ENCODE data around the gene ZDHHC19. TPM values are rescaled to one million over a fixed set of nuclear protein-coding genes. Genes with fewer than 3 reads are reported as not detected.

The ZDHHC19 gene
- total and polyA plus RNA-seq, 11 donors, result 0.30 TPM; not detected in 10

- DNase-seq (no peak), ATAC-seq (no peak)
- no peaks in the 10 kb centered on the region for H3K36me3 ChIP-seq
- intact Hi-C loops (cut with DNase I), result no loop called here
- H3K4me1 ChIP-seq, result peaks cover 0 to 35% (median 0%) of the 10 kb centered on the region in 12 donors
- TF ChIP-seq CTCF (IDR thresholded peaks at IDR 0.05) (no peak), POLR2A (IDR thresholded peaks at IDR 0.05) (no peak)
- no peaks in the 10 kb centered on the region for H3K9me3 ChIP-seq
- WGBS, 4 donors, result 72 to 85% (median 79%) methylated on average over 10 of the region's 10 CpGs
- H3K4me3 ChIP-seq, result no peak overlapping the region
- H3K27ac ChIP-seq, result peak overlapping the region in 1 of 12 donors; percentile 2
- no peaks in the 10 kb centered on the region for H3K27me3 ChIP-seq
Observed at GRCh38 chr3:196181127-196181546, 30.1 kb downstream of the ZDHHC19 start.

GRCh38 chr3:196180346-196180745 lies 30.9 kb downstream of the ZDHHC19 start:
- DNase-seq, result no peak
- TF ChIP-seq POLR2A (IDR thresholded peaks at IDR 0.05), result no peak
- TF ChIP-seq CTCF (IDR thresholded peaks at IDR 0.05), result no peak
- intact Hi-C loops (cut with DNase I), result no loop called here

GRCh38 chr3:196179380-196180308 lies 31.6 kb downstream of the ZDHHC19 start:
- TF ChIP-seq POLR2A (IDR thresholded peaks at IDR 0.05) (no peak), CTCF (IDR thresholded peaks at IDR 0.05) (no peak)
- Histone ChIP-seq H3K4me1 (peaks cover 0 to 35% (median 0%) of the 10 kb centered on the region in 12 donors), H3K9me3 (no peaks in the 10 kb centered on the region), H3K27me3 (no peaks in the 10 kb centered on the region), H3K4me3 (peak overlapping the region in 1 of 12 donors; percentile 28), H3K36me3 (no peaks in the 10 kb centered on the region), H3K27ac (peak overlapping the region in 1 of 12 donors; percentile 84)
- DNase-seq, result no peak
- WGBS, 4 donors, result 47 to 67% (median 52%) methylated on average over 22 to 24 of the region's 24 CpGs
- intact Hi-C loops (cut with DNase I), result no loop called here
- peak; percentile 35 to 83 (median 70) for ATAC-seq

More at GRCh38 chr3:196180346-196180745, 30.9 kb downstream of the ZDHHC19 start:
- Histone ChIP-seq H3K9me3 (no peaks in the 10 kb centered on the region), H3K36me3 (no peaks in the 10 kb centered on the region), H3K27me3 (no peaks in the 10 kb centered on the region), H3K4me1 (peaks cover 0 to 35% (median 0%) of the 10 kb centered on the region in 12 donors), H3K4me3 (peak overlapping the region in 1 of 12 donors; percentile 28), H3K27ac (peak overlapping the region in 1 of 12 donors; percentile 84)
- no peak for ATAC-seq
- 81 to 90% (median 85%) methylated on average over 9 of the region's 9 CpGs for WGBS, 4 donors

GRCh38 chr3:196178993-196179379 lies 32.2 kb downstream of the ZDHHC19 start:
- Histone ChIP-seq H3K36me3 (no peaks in the 10 kb centered on the region), H3K27ac (peak overlapping the region in 1 of 12 donors; percentile 84), H3K27me3 (no peaks in the 10 kb centered on the region), H3K4me3 (peak overlapping the region in 1 of 12 donors; percentile 28), H3K4me1 (peaks cover 0 to 35% (median 0%) of the 10 kb centered on the region in 12 donors), H3K9me3 (no peaks in the 10 kb centered on the region)
- ATAC-seq (no peak), DNase-seq (no peak)
- intact Hi-C loops (cut with DNase I), result no loop called here
- WGBS, 4 donors, result 71 to 77% (median 75%) methylated on average over 6 of the region's 6 CpGs
- no peak for TF ChIP-seq CTCF (IDR thresholded peaks at IDR 0.05)
- TF ChIP-seq POLR2A (IDR thresholded peaks at IDR 0.05), result no peak
